Smooth muscle cell (in vitro differentiated cells): Measurements from ENCODE around the gene PODXL2. TPM values are rescaled to one million over a fixed set of nuclear protein-coding genes. Genes with fewer than 3 reads are reported as not detected.

Experiments used
- DNase-seq: peaks from one replicate; lab custom pipeline; 2025; ENCODE audit not compliant: unreplicated experiment; lab: John Stamatoyannopoulos, UW
- H2AFZ ChIP-seq: fragments of 200-600 bp; sonication (generic); 2 replicates; pipeline ENCODE4 v1.6.0; 2016; ENCODE audit warnings: antibody characterized with exemption, low read depth, mild to moderate bottlenecking
- H3F3A ChIP-seq: fragments of 200-600 bp; sonication (generic); 2 replicates; pipeline ENCODE4 v1.6.0; 2017; ENCODE audit warnings: antibody characterized with exemption, low read depth
- H3K27ac ChIP-seq: fragments of 200-600 bp; sonication (generic); 2 replicates; pipeline ENCODE4 v1.5.1; 2016; ENCODE audit warnings: low read depth, mild to moderate bottlenecking
- H3K27me3 ChIP-seq: fragments of 200-600 bp; sonication (generic); 2 replicates; pipeline ENCODE4 v1.6.1; 2016; ENCODE audit warnings: low read depth, mild to moderate bottlenecking
- H3K36me3 ChIP-seq: fragments of 200-600 bp; sonication (generic); 2 replicates; pipeline ENCODE4 v1.5.1; 2016; ENCODE audit warnings: low read depth
- H3K4me1 ChIP-seq: fragments of 200-600 bp; sonication (generic); 2 replicates; pipeline ENCODE4 v1.5.1; 2016; ENCODE audit warnings: low read depth
- H3K4me2 ChIP-seq: fragments of 200-600 bp; sonication (generic); 2 replicates; pipeline ENCODE4 v1.6.0; 2016; ENCODE audit warnings: mild to moderate bottlenecking
- H3K4me3 ChIP-seq: fragments of 200-600 bp; sonication (generic); 2 replicates; pipeline ENCODE4 v1.5.1; 2016; ENCODE audit warnings: mild to moderate bottlenecking
- H3K79me2 ChIP-seq: fragments of 200-600 bp; sonication (generic); 2 replicates; pipeline ENCODE4 v1.6.0; 2016; ENCODE audit warnings: low read depth, mild to moderate bottlenecking
- H3K9ac ChIP-seq: fragments of 200-600 bp; sonication (generic); 2 replicates; pipeline ENCODE4 v1.6.0; 2016; ENCODE audit warnings: low read depth
- H3K9me3 ChIP-seq: fragments of 200-600 bp; sonication (generic); replicated peaks from 2 replicates; pipeline ENCODE4 v1.5.1; 2016; ENCODE audit warnings: low read depth
- H4K20me1 ChIP-seq: fragments of 200-600 bp; sonication (generic); 2 replicates; pipeline ENCODE4 v1.6.0; 2016; ENCODE audit warnings: low read depth
- CTCF ChIP-seq: fragments of 200-600 bp; sonication (generic); IDR thresholded peaks from 2 replicates; pipeline ENCODE4 v1.5.1; 2017; ENCODE audit warnings: borderline replicate concordance, mild to moderate bottlenecking, antibody characterized with exemption; ENCODE audit not compliant: insufficient read depth, poor library complexity, severe bottlenecking
- WGBS: methylation state at CpG from one replicate; pipeline ENCODE4 v1.1.7; 2016; ENCODE audit warnings: low lambda C conversion rate; 5-methylcytosine and 5-hydroxymethylcytosine counted together
- polyA plus RNA-seq: library from polyadenylated mRNA; unstranded; fragments of >200 nt; fragmentation: Nextera tagmentation; extraction: Ambion mirVana; gene quantifications from 2 replicates; pipeline ENCODE4 v1.2.1, GENCODE V29; 2016
- total RNA-seq: library from RNA; depleted of rRNA; stranded (reverse); fragments of >200 nt; gene quantifications from 2 replicates; pipeline ENCODE4 v1.2.3, GENCODE V29; 2014

Gene PODXL2
- total and polyA plus RNA-seq, 2 experiments from 2014 or later, result 4.1 to 9.7 TPM

- Histone ChIP-seq H3K4me1 (peaks cover 12% of the 10 kb centered on the region), H3K36me3 (no peaks in the 10 kb centered on the region), H3K27ac (no peak overlapping the region), H3F3A (no peaks in the 10 kb centered on the region), H3K4me3 (no peak overlapping the region), H3K79me2 (peaks cover 68% of the 10 kb centered on the region), H3K27me3 (no peaks in the 10 kb centered on the region), H4K20me1 (peaks cover 94% of the 10 kb centered on the region), H2AFZ (no peak overlapping the region), H3K9me3 (no peaks in the 10 kb centered on the region), H3K9ac (no peak overlapping the region), H3K4me2 (no peak overlapping the region)
- TF ChIP-seq CTCF, result no peak
- 52% methylated on average over 4 of the region's 4 CpGs for WGBS
- DNase-seq, result no peak
These were observed 43.7 kb upstream of the PODXL2 start for GRCh38 chr3:127585163-127585812.

- Histone ChIP-seq H2AFZ (no peak overlapping the region), H3K79me2 (peaks cover 68% of the 10 kb centered on the region), H3F3A (no peaks in the 10 kb centered on the region), H3K4me3 (no peak overlapping the region), H3K9ac (no peak overlapping the region), H3K36me3 (no peaks in the 10 kb centered on the region), H3K4me2 (no peak overlapping the region), H3K27me3 (no peaks in the 10 kb centered on the region), H3K27ac (no peak overlapping the region), H3K9me3 (no peaks in the 10 kb centered on the region), H3K4me1 (peaks cover 12% of the 10 kb centered on the region), H4K20me1 (peaks cover 88% of the 10 kb centered on the region)
- 97% methylated on average over 6 of the region's 6 CpGs for WGBS
- DNase-seq, result no peak
- TF ChIP-seq CTCF, result no peak
These were observed 43.1 kb upstream of the PODXL2 start for GRCh38 chr3:127585813-127586413.

- Histone ChIP-seq H3K79me2 (peaks cover 68% of the 10 kb centered on the region), H4K20me1 (peaks cover 70% of the 10 kb centered on the region), H3F3A (no peaks in the 10 kb centered on the region), H2AFZ (no peak overlapping the region), H3K27ac (no peak overlapping the region), H3K36me3 (no peaks in the 10 kb centered on the region), H3K4me3 (no peak overlapping the region), H3K9me3 (no peaks in the 10 kb centered on the region), H3K4me2 (no peak overlapping the region), H3K9ac (no peak overlapping the region), H3K4me1 (peaks cover 14% of the 10 kb centered on the region), H3K27me3 (no peaks in the 10 kb centered on the region)
- no peak for DNase-seq
- 100% methylated on average over 4 of the region's 4 CpGs for WGBS
- TF ChIP-seq CTCF, result no peak
These were observed 41.1 kb upstream of the PODXL2 start for GRCh38 chr3:127587876-127588275.
